ENCODE results near the gene ITPKC.

The ITPKC gene

GRCh38 chr19:40685563-40685962, 31.3 kb upstream of the ITPKC start:
- H3K27ac Mint-ChIP-seq = no peak overlapping the region
- H3K4me1 Mint-ChIP-seq = no peaks in the 10 kb centered on the region
- no peak overlapping the region for H3K4me3 Mint-ChIP-seq
- no peaks in the 10 kb centered on the region for H3K27me3 Mint-ChIP-seq
- CTCF ChIA-PET = no interaction called here
- no peak for DNase-seq
- no peaks in the 10 kb centered on the region for H3K9me3 Mint-ChIP-seq
- H3K36me3 Mint-ChIP-seq = peaks cover 5% of the 10 kb centered on the region

GRCh38 chr19:40686882-40687524, 29.9 kb upstream of the ITPKC start:
- Mint-ChIP-seq H3K4me1 (peaks cover 3% of the 10 kb centered on the region), H3K36me3 (peaks cover 6% of the 10 kb centered on the region), H3K27me3 (no peaks in the 10 kb centered on the region), H3K9me3 (no peaks in the 10 kb centered on the region), H3K27ac (no peak overlapping the region), H3K4me3 (no peak overlapping the region)
- DNase-seq = no peak
- CTCF ChIA-PET = no interaction called here

- H3K4me3 Mint-ChIP-seq = no peak overlapping the region
- CTCF ChIA-PET = no interaction called here
- H3K36me3 Mint-ChIP-seq = peaks cover 6% of the 10 kb centered on the region
- DNase-seq = no peak
- no peak overlapping the region for H3K27ac Mint-ChIP-seq
- peaks cover 3% of the 10 kb centered on the region for H3K4me1 Mint-ChIP-seq
- H3K27me3 Mint-ChIP-seq = no peaks in the 10 kb centered on the region
- H3K9me3 Mint-ChIP-seq = no peaks in the 10 kb centered on the region
Observed at GRCh38 chr19:40687525-40688016, 29.3 kb upstream of the ITPKC start.

- DNase-seq = no peak
- Mint-ChIP-seq H3K27ac (no peak overlapping the region), H3K27me3 (no peaks in the 10 kb centered on the region), H3K4me1 (peaks cover 3% of the 10 kb centered on the region), H3K36me3 (peaks cover 6% of the 10 kb centered on the region), H3K9me3 (no peaks in the 10 kb centered on the region), H3K4me3 (no peak overlapping the region)
- CTCF ChIA-PET = no interaction called here
Observed at GRCh38 chr19:40688309-40688708, 28.6 kb upstream of the ITPKC start.

GRCh38 chr19:40688987-40689338, 27.9 kb upstream of the ITPKC start:
- DNase-seq = no peak
- no peaks in the 10 kb centered on the region for H3K9me3 Mint-ChIP-seq
- H3K36me3 Mint-ChIP-seq = peaks cover 6% of the 10 kb centered on the region

GRCh38 chr19:40689339-40690049, 27.4 kb upstream of the ITPKC start:
- Mint-ChIP-seq H3K4me3 (no peak overlapping the region), H3K36me3 (peaks cover 6% of the 10 kb centered on the region), H3K27me3 (no peaks in the 10 kb centered on the region), H3K27ac (no peak overlapping the region), H3K4me1 (peaks cover 3% of the 10 kb centered on the region), H3K9me3 (no peaks in the 10 kb centered on the region)
- CTCF ChIA-PET = no interaction called here
- peak; percentile 37 for DNase-seq

More at GRCh38 chr19:40688987-40689338, 27.9 kb upstream of the ITPKC start:
- peaks cover 3% of the 10 kb centered on the region for H3K4me1 Mint-ChIP-seq
- CTCF ChIA-PET = no interaction called here
- H3K27me3 Mint-ChIP-seq = no peaks in the 10 kb centered on the region
- no peak overlapping the region for H3K4me3 Mint-ChIP-seq
- H3K27ac Mint-ChIP-seq = no peak overlapping the region

GRCh38 chr19:40690050-40690692, 26.7 kb upstream of the ITPKC start, which contains the start of gene NUMBL:
Gene NUMBL (minus strand): TSS chr19:40690651. CDS start chr19:40690483, 168 bp downstream.
- H3K27me3 Mint-ChIP-seq = no peaks in the 10 kb centered on the region
- no peaks in the 10 kb centered on the region for H3K9me3 Mint-ChIP-seq
- H3K27ac Mint-ChIP-seq = peak within 1 kb of the TSS; percentile 90
- peaks cover 6% of the 10 kb centered on the region for H3K36me3 Mint-ChIP-seq
- no peak for DNase-seq
- CTCF ChIA-PET = interaction anchor here (1.6 kb wide), 1 partner anchor 27 kb away, joined by 4 read pairs; no protein-coding TSS in a partner anchor
- peak within 1 kb of the TSS; percentile 85 for H3K4me3 Mint-ChIP-seq
- peaks cover 3% of the 10 kb centered on the region for H3K4me1 Mint-ChIP-seq

GRCh38 chr19:40690693-40691420, 26.1 kb upstream of the ITPKC start:
- peaks cover 3% of the 10 kb centered on the region for H3K36me3 Mint-ChIP-seq
- no peaks in the 10 kb centered on the region for H3K27me3 Mint-ChIP-seq
- CTCF ChIA-PET = interaction anchor here (1.1 to 1.6 kb wide), 2 partner anchors 28 to 116 kb away, joined by 4 read pairs; no protein-coding TSS in a partner anchor
- DNase-seq = peak; percentile 91
- peaks cover 3% of the 10 kb centered on the region for H3K4me1 Mint-ChIP-seq
- peak overlapping the region; percentile 90 for H3K27ac Mint-ChIP-seq
- no peaks in the 10 kb centered on the region for H3K9me3 Mint-ChIP-seq
- H3K4me3 Mint-ChIP-seq = peak overlapping the region; percentile 85

GRCh38 chr19:40691421-40692211, 25.3 kb upstream of the ITPKC start:
- DNase-seq = no peak
- CTCF ChIA-PET = interaction anchor here (1.1 to 1.6 kb wide), 2 partner anchors 29 to 115 kb away, joined by 4 read pairs; no protein-coding TSS in a partner anchor
- Mint-ChIP-seq H3K27ac (no peak overlapping the region), H3K9me3 (no peaks in the 10 kb centered on the region), H3K27me3 (no peaks in the 10 kb centered on the region), H3K4me1 (peaks cover 3% of the 10 kb centered on the region), H3K4me3 (no peak overlapping the region), H3K36me3 (peaks cover 1% of the 10 kb centered on the region)

GRCh38 chr19:40692212-40692551, 24.7 kb upstream of the ITPKC start:
- H3K27me3 Mint-ChIP-seq = no peaks in the 10 kb centered on the region
- H3K36me3 Mint-ChIP-seq = peaks cover 1% of the 10 kb centered on the region
- peaks cover 3% of the 10 kb centered on the region for H3K4me1 Mint-ChIP-seq
- H3K27ac Mint-ChIP-seq = no peak overlapping the region
- no peak overlapping the region for H3K4me3 Mint-ChIP-seq
- no peak for DNase-seq
- CTCF ChIA-PET = interaction anchor here (1.1 kb wide), 1 partner anchor 115 kb away, joined by 4 read pairs; no protein-coding TSS in a partner anchor
- H3K9me3 Mint-ChIP-seq = no peaks in the 10 kb centered on the region

GRCh38 chr19:40693150-40693788, 23.6 kb upstream of the ITPKC start:
- CTCF ChIA-PET = no interaction called here
- Mint-ChIP-seq H3K4me3 (no peak overlapping the region), H3K27ac (no peak overlapping the region), H3K36me3 (peaks cover 2% of the 10 kb centered on the region), H3K4me1 (peaks cover 3% of the 10 kb centered on the region), H3K9me3 (no peaks in the 10 kb centered on the region), H3K27me3 (no peaks in the 10 kb centered on the region)
- no peak for DNase-seq

- Mint-ChIP-seq H3K9me3 (no peaks in the 10 kb centered on the region), H3K4me1 (peaks cover 3% of the 10 kb centered on the region), H3K36me3 (peaks cover 2% of the 10 kb centered on the region), H3K27me3 (no peaks in the 10 kb centered on the region), H3K27ac (no peak overlapping the region), H3K4me3 (no peak overlapping the region)
- CTCF ChIA-PET = no interaction called here
- no peak for DNase-seq
Observed at GRCh38 chr19:40693896-40694295, 23.0 kb upstream of the ITPKC start.

GRCh38 chr19:40695881-40696280, 21.0 kb upstream of the ITPKC start:
- no peaks in the 10 kb centered on the region for H3K27me3 Mint-ChIP-seq
- H3K9me3 Mint-ChIP-seq = no peaks in the 10 kb centered on the region
- DNase-seq = no peak
- H3K4me1 Mint-ChIP-seq = no peaks in the 10 kb centered on the region
- H3K27ac Mint-ChIP-seq = no peak overlapping the region
- no peak overlapping the region for H3K4me3 Mint-ChIP-seq
- peaks cover 1% of the 10 kb centered on the region for H3K36me3 Mint-ChIP-seq
- CTCF ChIA-PET = no interaction called here

All from activated naive CD4-positive, alpha-beta T cell treated with anti-CD3 and anti-CD28 coated beads, Interleukin-2, amount 10 ng/mL, durations not matched to agents 7 days and 5 days (primary cell).